HEK293 (cell line): ENCODE data around the gene MTCL1.

Source experiments
- CTCF ChIA-PET: fragments of 350-600 bp; formaldehyde crosslinking; extraction: SDS; loops from one replicate; lab custom pipeline; 2021; ENCODE audit warnings: antibody characterized with exemption; lab: Yijun Ruan, JAX
- POLR2A ChIA-PET: fragments of 300-600 bp; formaldehyde crosslinking; extraction: SDS; loops from one replicate; lab custom pipeline; 2020; ENCODE audit warnings: antibody characterized with exemption, inconsistent platforms; lab: Yijun Ruan, JAX
- H3K27ac ChIP-seq: fragments of 200-500 bp; sonication (Bioruptor generic); 2 replicates; pipeline ENCODE4 v1.5.1; 2014; ENCODE audit warnings: low read depth, low read length, control low read depth, inconsistent platforms; ENCODE audit errors: extremely low read depth
- H3K36me3 ChIP-seq, 2 experiments: fragments of 200-500 bp in 1 of 2; sonication (Bioruptor generic) in 1 of 2; 1 replicate in 1 of 2; 2 replicates in 1 of 2; pipeline ENCODE4 v1.5.1; 2014 to 2017; ENCODE audit warnings: inconsistent platforms in 2 of 2, low read length in 2 of 2; ENCODE audit not compliant: control insufficient read depth in 2 of 2, insufficient read depth in 1 of 2
- H3K4me1 ChIP-seq: fragments of 200-500 bp; sonication (Bioruptor generic); 2 replicates; pipeline ENCODE4 v1.5.1; 2014; ENCODE audit warnings: mild to moderate bottlenecking, low read length, inconsistent platforms; ENCODE audit not compliant: control insufficient read depth, insufficient read depth
- H3K4me3 ChIP-seq: 2 replicates; pipeline ENCODE4 v1.5.1; 2011; ENCODE audit warnings: low read depth, mild to moderate bottlenecking, control low read depth, low read length, moderate library complexity
- H3K9me3 ChIP-seq: fragments of 200-500 bp; sonication (Bioruptor generic); 2 replicates; pipeline ENCODE4 v1.5.1; 2014; ENCODE audit warnings: low read depth, low read length, inconsistent platforms; ENCODE audit not compliant: control insufficient read depth, insufficient read depth
- HOXC10 ChIP-seq: sonication (generic); formaldehyde crosslinking; IDR thresholded peaks from 2 replicates; pipeline ENCODE4 v1.8.1; 2023; ENCODE audit warnings: mild to moderate bottlenecking, missing genetic modification reagents
- IKZF3 ChIP-seq: fragments of 450-650 bp; IDR thresholded peaks from 2 replicates; pipeline ENCODE4 v1.5.0; 2018; ENCODE audit warnings: missing biosample characterization, mild to moderate bottlenecking, missing genetic modification characterization, moderate library complexity
- MEIS1 ChIP-seq: sonication (generic); formaldehyde crosslinking; IDR thresholded peaks from 2 replicates; pipeline ENCODE4 v1.8.1; 2022; ENCODE audit warnings: missing genetic modification reagents, mild to moderate bottlenecking, borderline replicate concordance
- SP2 ChIP-seq: fragments of 450-650 bp; formaldehyde crosslinking; IDR thresholded peaks from 2 replicates; pipeline ENCODE4 v1.5.1; 2016; ENCODE audit warnings: missing biosample characterization, missing genetic modification characterization
- ZFP41 ChIP-seq: fragments of 450-650 bp; formaldehyde crosslinking; IDR thresholded peaks from 2 replicates; pipeline ENCODE4 v1.5.1; 2016; ENCODE audit warnings: missing biosample characterization, missing genetic modification characterization, borderline replicate concordance
- ZNF202 ChIP-seq: fragments of 450-650 bp; formaldehyde crosslinking; IDR thresholded peaks from 2 replicates; pipeline ENCODE4 v1.5.1; 2016; ENCODE audit warnings: missing biosample characterization, missing genetic modification characterization, borderline replicate concordance
- ZNF521 ChIP-seq: fragments of 450-650 bp; formaldehyde crosslinking; IDR thresholded peaks from 2 replicates; pipeline ENCODE4 v1.5.1; 2017; ENCODE audit warnings: missing biosample characterization, mild to moderate bottlenecking, missing genetic modification characterization
- ZNF660 ChIP-seq: fragments of 450-650 bp; IDR thresholded peaks from 2 replicates; pipeline ENCODE4 v1.5.1; 2018; ENCODE audit warnings: missing biosample characterization, mild to moderate bottlenecking, missing genetic modification characterization
- ZNF792 ChIP-seq: fragments of 450-650 bp; formaldehyde crosslinking; IDR thresholded peaks from 2 replicates; pipeline ENCODE4 v1.5.1; 2016; ENCODE audit warnings: missing biosample characterization, missing genetic modification characterization
- TF ChIP-seq, protein P1 (sequence below): fragments of 450-650 bp; formaldehyde crosslinking; IDR thresholded peaks from 2 replicates; pipeline ENCODE4 v1.5.1; 2016; ENCODE audit warnings: missing biosample characterization, missing genetic modification characterization
- TF ChIP-seq, protein P2 (sequence below): fragments of 450-650 bp; formaldehyde crosslinking; IDR thresholded peaks from 2 replicates; pipeline ENCODE4 v1.5.1; 2016; ENCODE audit warnings: missing biosample characterization, missing genetic modification characterization
- TF ChIP-seq, protein P3 (sequence below): fragments of 450-650 bp; formaldehyde crosslinking; IDR thresholded peaks from 2 replicates; pipeline ENCODE4 v1.5.1; 2016; ENCODE audit warnings: missing biosample characterization, missing genetic modification characterization, borderline replicate concordance

Gene MTCL1

DNA sequence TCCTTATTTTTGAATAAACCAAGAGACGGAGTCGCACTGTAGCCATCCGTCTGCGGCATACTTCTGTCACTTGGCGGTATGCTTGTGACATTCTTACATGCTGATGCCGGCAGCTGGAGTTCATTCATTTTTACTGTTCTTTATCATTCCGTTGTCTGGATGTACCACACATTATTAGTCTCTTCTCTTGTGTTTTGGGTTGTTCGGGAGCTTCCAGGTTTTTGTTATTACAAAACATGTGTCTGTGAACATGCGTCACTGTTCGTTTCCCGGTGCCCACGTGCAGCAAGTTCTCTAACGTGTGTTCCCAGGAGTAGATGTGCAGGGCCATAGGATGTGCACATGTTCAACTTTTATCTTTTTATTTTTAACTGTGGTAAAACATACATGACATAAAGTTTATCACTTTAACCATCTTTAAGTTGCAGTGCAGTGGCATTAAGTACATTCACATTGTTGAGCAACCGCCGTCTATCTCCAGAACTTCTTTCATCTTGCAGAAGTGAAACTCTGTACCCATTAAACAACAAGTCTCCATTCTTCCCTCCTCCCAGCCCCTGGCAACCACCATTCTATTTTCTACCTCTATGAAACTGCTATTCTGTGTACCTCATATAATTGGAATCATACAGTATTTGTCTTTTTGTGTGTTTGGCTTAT lies 40.1 kb downstream of the MTCL1 start:
- Histone ChIP-seq H3K9me3 (no peaks in the 10 kb centered on the region), H3K36me3 (peaks cover 0 to 16% of the 10 kb centered on the region in 2 experiments; a peak in 2 of 3 replicates), H3K27ac (no peak overlapping the region), H3K4me3 (no peak overlapping the region), H3K4me1 (no peaks in the 10 kb centered on the region)
- CTCF ChIA-PET, result interaction anchor here (0.9 kb wide), 1 partner anchor 92 kb away, joined by 3 read pairs; no protein-coding TSS in a partner anchor
- TF ChIP-seq IKZF3 (no peak), HOXC10 (CRISPR knock-in tag) (no peak), ZNF792 (no peak), ZNF660 (tag by site-specific recombination) (no peak)
- TF ChIP-seq, protein P1, sequence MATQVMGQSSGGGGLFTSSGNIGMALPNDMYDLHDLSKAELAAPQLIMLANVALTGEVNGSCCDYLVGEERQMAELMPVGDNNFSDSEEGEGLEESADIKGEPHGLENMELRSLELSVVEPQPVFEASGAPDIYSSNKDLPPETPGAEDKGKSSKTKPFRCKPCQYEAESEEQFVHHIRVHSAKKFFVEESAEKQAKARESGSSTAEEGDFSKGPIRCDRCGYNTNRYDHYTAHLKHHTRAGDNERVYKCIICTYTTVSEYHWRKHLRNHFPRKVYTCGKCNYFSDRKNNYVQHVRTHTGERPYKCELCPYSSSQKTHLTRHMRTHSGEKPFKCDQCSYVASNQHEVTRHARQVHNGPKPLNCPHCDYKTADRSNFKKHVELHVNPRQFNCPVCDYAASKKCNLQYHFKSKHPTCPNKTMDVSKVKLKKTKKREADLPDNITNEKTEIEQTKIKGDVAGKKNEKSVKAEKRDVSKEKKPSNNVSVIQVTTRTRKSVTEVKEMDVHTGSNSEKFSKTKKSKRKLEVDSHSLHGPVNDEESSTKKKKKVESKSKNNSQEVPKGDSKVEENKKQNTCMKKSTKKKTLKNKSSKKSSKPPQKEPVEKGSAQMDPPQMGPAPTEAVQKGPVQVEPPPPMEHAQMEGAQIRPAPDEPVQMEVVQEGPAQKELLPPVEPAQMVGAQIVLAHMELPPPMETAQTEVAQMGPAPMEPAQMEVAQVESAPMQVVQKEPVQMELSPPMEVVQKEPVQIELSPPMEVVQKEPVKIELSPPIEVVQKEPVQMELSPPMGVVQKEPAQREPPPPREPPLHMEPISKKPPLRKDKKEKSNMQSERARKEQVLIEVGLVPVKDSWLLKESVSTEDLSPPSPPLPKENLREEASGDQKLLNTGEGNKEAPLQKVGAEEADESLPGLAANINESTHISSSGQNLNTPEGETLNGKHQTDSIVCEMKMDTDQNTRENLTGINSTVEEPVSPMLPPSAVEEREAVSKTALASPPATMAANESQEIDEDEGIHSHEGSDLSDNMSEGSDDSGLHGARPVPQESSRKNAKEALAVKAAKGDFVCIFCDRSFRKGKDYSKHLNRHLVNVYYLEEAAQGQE, result no peak
- POLR2A ChIA-PET, result no interaction called here

DNA sequence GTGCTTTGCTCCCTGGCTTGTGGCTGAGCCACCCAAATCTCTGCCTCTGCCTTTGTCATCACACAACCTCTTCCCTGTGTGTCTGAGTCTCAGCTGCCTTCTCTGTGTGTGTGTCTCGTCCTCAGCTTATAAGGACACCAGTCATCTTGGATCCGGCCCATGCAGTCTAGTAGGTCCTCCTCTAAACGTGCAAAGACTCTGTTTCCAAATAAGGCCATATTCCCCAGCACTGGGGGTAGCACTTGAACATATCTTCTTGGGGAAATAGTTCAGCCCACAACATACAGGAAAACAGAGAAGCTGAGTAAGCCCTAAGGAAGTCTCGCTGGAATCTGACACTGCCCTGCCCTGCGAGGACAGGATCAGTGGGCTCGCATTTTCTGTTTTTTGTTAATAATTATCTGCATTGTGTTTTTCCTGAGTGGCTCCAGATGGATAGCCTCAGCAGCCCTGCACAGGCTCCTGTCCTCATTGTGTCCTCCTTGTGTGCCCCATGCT lies 42.1 kb downstream of the MTCL1 start:
- H3K27ac ChIP-seq, result no peak overlapping the region
- TF ChIP-seq, protein P2, sequence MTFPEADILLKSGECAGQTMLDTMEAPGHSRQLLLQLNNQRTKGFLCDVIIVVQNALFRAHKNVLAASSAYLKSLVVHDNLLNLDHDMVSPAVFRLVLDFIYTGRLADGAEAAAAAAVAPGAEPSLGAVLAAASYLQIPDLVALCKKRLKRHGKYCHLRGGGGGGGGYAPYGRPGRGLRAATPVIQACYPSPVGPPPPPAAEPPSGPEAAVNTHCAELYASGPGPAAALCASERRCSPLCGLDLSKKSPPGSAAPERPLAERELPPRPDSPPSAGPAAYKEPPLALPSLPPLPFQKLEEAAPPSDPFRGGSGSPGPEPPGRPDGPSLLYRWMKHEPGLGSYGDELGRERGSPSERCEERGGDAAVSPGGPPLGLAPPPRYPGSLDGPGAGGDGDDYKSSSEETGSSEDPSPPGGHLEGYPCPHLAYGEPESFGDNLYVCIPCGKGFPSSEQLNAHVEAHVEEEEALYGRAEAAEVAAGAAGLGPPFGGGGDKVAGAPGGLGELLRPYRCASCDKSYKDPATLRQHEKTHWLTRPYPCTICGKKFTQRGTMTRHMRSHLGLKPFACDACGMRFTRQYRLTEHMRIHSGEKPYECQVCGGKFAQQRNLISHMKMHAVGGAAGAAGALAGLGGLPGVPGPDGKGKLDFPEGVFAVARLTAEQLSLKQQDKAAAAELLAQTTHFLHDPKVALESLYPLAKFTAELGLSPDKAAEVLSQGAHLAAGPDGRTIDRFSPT (tag by site-specific recombination), result no peak
- TF ChIP-seq ZNF521 (tag by site-specific recombination) (no peak), MEIS1 (CRISPR knock-in tag) (no peak), SP2 (tag by site-specific recombination) (no peak), ZFP41 (tag by site-specific recombination) (no peak), ZNF202 (tag by site-specific recombination) (no peak)
- TF ChIP-seq, protein P3, sequence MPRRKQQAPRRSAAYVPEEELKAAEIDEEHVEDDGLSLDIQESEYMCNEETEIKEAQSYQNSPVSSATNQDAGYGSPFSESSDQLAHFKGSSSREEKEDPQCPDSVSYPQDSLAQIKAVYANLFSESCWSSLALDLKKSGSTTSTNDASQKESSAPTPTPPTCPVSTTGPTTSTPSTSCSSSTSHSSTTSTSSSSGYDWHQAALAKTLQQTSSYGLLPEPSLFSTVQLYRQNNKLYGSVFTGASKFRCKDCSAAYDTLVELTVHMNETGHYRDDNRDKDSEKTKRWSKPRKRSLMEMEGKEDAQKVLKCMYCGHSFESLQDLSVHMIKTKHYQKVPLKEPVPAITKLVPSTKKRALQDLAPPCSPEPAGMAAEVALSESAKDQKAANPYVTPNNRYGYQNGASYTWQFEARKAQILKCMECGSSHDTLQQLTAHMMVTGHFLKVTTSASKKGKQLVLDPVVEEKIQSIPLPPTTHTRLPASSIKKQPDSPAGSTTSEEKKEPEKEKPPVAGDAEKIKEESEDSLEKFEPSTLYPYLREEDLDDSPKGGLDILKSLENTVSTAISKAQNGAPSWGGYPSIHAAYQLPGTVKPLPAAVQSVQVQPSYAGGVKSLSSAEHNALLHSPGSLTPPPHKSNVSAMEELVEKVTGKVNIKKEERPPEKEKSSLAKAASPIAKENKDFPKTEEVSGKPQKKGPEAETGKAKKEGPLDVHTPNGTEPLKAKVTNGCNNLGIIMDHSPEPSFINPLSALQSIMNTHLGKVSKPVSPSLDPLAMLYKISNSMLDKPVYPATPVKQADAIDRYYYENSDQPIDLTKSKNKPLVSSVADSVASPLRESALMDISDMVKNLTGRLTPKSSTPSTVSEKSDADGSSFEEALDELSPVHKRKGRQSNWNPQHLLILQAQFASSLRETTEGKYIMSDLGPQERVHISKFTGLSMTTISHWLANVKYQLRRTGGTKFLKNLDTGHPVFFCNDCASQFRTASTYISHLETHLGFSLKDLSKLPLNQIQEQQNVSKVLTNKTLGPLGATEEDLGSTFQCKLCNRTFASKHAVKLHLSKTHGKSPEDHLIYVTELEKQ (tag by site-specific recombination), result no peak
- H3K9me3 ChIP-seq, result no peaks in the 10 kb centered on the region
- POLR2A ChIA-PET, result no interaction called here
- H3K4me1 ChIP-seq, result no peaks in the 10 kb centered on the region
- no peak overlapping the region for H3K4me3 ChIP-seq
- H3K36me3 ChIP-seq, result peaks cover 0 to 13% of the 10 kb centered on the region in 2 experiments; a peak in 2 of 3 replicates
- CTCF ChIA-PET, result interaction anchor here (1.2 kb wide), 1 partner anchor 240 kb away, joined by 3 read pairs; no protein-coding TSS in a partner anchor
